GM19351 (cell line): ENCODE results near the gene PARVA.

Experiments used
- ATAC-seq: cut with Tn5 transposase; IDR thresholded peaks from one replicate; pipeline ENCODE4 v1.9.1; 2021; ENCODE audit warnings: mild to moderate bottlenecking, moderate library complexity; ENCODE audit not compliant: unreplicated experiment

The PARVA gene

DNA sequence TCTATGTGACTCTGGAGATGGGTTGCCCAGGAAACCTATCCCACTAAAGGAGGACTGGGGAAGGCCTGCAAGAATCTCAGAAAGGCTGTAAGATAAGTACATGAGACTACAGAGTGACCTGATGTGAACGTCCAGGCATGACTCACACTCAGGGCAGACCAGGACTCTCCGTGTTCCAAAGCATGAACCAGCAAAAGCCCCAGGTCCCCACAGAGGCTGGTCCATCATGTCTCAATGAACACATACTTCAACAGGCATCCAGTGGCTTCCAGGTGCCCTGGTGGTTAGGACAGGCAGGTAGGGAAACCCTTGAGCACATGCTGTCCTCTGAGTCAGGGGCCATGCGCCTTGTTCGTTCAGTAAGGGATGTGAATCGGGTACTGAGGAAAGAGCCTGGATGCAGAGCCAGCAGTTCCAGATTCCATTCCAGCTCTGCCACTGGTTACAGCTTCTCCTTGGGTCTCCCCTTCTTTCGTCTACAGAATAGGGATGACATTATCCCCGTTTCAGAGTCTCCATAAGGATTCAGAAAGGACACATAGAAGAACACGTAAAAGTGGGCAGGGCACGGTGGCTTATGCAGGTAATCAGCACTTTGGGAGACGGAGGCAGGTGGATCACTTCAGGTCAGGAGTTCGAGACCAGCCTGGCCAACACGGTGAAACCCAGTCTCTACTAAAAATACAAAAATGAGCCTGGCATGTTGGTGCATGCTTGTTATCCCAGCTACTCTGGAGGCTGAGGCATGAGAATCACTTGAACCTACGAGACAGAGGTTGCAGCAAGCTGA is 167.8 kb downstream of the PARVA start:
- ATAC-seq, result no peak

DNA sequence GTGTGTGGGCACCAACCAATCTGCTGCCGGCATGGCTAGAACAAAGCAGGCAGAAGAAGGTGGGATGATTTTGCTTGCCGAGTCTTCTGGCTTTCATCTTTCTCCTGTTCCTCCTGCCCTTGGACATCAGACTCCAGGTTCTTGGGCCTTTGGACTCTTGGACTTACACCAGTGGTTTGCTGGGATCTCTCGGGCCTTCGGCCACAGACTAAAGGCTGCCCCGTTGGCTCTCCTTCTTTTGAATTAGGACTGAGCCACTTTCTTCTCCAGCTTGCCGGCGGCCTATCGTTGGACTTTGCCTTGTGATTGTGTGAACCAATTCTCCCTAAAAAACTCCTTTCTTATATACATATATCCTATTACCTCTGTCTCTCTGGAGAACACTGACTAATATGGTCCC is 168.8 kb downstream of the PARVA start:
- ATAC-seq, result no peak

GRCh38 chr11:12546660-12547059 is 169.3 kb downstream of the PARVA start:
- no peak for ATAC-seq

DNA sequence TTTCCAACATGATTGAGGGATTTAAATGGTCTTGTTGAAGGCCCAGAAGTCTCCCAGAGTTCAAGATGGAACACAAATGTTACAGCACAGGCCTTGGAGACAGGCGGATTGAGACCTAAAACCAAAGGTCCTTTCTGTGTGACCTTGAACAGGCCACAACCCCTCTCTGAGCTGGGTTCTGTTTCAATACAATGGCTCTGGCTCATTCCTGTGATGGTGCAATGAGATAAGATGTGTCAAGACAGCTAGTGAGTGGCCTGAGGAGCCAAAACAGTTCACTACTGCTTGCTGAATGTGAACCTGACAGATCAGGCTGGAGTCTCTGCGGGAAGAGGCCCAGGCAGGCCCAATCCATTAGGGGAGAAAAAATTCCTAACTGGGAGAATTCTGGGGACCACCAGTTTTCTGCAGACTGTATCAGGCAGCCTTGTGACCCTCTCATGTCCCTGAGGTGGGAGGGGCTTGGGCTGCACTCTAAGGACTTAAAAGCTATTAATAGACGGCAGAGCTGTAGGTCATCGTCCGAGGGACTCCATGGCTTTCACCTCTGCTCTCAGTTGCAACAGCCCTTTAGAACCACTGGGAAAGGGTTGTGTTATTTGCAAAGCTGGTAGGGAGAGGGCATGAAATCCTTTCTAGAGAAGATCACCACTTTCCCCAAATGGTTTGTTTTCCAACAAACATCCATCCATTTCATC is 170.7 kb downstream of the PARVA start:
- no peak for ATAC-seq

DNA sequence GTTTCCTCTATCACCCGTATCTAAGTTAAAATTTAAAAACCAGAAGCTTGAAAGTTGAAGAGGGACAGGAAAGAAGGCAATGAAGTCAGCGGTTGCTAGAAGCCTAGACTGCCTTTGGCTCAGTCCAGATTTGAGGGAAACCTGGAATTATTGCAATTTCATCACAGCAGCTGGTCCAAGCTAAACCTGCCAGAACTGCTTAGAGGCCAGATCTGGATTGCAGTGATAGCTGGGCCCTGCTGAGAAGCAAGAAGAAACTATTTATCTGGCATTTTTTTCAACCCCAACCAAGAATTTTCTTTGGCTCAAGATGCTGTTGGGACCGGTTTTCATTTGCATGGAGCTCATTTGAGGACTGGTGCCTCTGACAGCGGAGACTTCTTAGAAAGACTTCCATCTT is 175.3 kb downstream of the PARVA start:
- no peak for ATAC-seq

DNA sequence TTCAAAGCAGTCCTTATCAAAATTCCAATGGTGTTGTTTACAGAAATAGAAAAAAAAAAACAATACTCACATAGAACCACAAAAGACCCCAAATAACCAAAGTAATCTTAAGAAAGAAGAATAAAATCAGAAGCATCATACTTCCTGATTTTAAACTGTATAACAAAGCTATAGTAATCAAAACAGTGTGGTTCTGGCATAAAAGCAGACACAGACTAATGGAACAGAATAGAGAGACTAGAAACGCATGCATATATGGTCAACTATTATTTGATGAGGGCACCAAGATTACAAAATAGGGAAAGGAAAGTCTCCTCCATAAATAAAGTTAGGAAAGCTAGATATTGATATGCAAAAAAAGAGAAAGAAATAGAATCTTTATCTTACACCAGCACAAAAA is 176.8 kb downstream of the PARVA start:
- no peak for ATAC-seq

GRCh38 chr11:12556155-12556554 is 178.8 kb downstream of the PARVA start:
- ATAC-seq, result no peak

GRCh38 chr11:12556788-12557384 is 179.5 kb downstream of the PARVA start:
- ATAC-seq, result no peak

- ATAC-seq, result no peak
These were observed 181.6 kb downstream of the PARVA start for GRCh38 chr11:12559011-12559410.

DNA sequence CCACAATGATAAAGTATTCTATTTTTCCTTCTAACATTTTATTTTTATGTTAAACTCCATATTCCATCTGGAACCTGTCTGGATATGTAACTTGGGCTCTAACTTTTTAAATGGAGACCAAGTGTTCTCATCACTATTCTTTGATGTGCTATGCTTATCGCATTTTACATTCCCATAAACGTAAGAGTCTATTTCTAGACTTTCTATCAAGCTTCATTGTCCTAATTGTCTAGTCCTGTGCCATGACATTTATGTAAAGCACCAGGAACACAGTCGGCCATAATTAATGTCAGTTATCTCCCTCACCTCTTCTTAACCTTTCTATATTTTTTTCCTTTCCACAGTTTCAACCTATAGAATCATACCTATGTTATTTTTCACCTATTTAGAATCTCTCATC is 183.0 kb downstream of the PARVA start:
- no peak for ATAC-seq

GRCh38 chr11:12560861-12561260 is 183.5 kb downstream of the PARVA start:
- no peak for ATAC-seq

DNA sequence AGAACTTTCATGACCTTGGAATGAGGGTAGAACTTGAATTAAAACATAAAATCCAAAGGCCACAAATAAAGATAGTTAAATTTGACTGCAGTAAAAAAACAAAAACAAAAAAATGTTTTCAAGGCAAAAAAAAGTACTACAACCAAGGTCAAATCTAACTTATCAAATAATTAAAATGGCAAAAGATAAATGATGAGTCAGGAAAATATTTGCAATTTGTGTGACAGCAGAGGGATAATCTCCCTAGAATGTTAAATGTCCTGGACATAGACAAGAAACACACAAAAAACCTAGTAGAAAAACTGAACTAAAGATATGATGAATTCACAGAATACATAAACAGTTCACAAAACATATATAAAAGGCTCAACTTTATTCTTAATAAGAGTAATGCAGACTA is 186.6 kb downstream of the PARVA start:
- no peak for ATAC-seq

DNA sequence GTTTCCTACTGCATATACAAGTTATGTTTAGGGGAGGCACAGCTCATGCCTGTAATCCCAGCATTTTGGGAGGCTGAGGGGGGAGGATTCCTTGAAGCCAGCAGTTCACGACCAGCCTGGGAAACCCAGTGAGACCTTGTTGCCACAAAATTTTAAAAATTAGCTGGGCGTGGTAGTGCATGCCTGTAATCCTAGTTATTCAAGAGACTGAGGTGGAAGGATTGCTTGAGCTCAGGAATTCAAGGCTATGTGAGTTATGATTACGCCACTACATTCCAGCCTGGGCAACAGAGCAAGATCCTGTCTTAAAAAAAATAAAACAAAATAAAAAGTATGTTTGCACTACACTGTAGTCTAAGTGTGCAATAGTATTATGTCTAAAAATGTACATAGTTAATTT is 188.0 kb downstream of the PARVA start:
- ATAC-seq, result no peak

DNA sequence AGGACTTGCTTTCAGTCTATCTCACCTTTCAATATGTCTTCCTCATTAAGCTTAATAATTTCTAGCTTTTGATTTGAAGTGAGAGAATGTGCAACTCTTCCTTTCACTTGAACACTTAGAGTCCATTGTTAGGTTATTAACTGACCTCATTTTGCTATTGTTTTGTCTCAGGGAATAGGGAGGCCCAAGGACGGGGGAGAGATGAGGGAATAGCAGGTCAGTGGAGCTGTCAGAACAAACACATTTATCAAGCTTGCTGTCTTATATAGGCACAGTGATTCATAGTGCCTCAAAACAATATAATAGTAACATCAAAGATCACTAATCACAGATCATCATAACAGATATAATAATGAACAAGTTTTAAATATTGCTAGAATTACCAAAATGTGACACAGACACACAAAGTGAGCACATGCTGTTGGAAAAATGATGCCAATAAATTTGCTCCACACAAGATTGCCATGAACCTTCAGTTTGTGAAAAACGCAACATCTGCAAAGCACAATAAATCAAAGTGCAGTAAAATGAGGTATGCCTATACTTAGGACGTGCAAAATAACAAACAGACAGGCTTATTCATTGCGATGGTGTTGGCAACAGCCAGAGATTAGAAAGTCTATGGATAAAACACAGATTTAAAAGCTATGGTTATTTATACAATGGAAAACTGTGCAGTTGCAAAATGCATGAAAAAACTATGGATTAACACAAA is 190.5 kb downstream of the PARVA start:
- ATAC-seq, result no peak

- no peak for ATAC-seq
These were observed 192.4 kb downstream of the PARVA start for GRCh38 chr11:12569499-12570425.

GRCh38 chr11:12573707-12574485 is 196.5 kb downstream of the PARVA start:
- no peak for ATAC-seq

GRCh38 chr11:12577725-12578644 is 200.6 kb downstream of the PARVA start:
- ATAC-seq, result no peak

GRCh38 chr11:12581416-12581815 is 204.0 kb downstream of the PARVA start:
- ATAC-seq, result no peak

DNA sequence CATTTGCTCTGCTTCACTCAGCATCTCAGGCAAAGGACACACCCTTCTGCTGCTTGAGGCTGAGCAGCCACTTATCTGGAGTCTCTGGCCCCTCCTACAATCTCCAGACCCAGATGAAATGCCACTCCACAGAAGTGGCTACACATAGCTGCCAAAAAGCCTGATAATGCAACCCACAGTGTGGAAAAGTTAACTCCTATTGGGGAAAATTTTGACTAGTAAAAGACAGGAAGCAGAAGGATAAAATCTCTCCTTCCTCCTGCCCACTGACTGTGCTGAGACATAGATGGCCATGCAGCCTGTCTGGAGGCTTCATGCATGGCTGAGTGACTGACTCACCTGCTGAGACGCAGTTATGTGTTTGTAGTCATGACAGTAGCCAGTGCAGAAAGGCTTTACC is 204.6 kb downstream of the PARVA start:
- no peak for ATAC-seq
